ENCODE data around the gene FBXO47.

Gene FBXO47

GRCh38 chr17:38970128-38970527, 2.9 kb upstream of the FBXO47 start:
- H3K9ac ChIP-seq, result no peak overlapping the region
- no peak overlapping the region for H3K4me3 ChIP-seq (IDR thresholded peaks at IDR 0.05; ENCODE audit: insufficient read depth, low read depth, low read length)
- H3K4me2 ChIP-seq, result no peak overlapping the region
- no peaks in the 10 kb centered on the region for H3K4me1 ChIP-seq (ENCODE audit: low read depth, poor library complexity, severe bottlenecking)
- TF ChIP-seq, protein P1, sequence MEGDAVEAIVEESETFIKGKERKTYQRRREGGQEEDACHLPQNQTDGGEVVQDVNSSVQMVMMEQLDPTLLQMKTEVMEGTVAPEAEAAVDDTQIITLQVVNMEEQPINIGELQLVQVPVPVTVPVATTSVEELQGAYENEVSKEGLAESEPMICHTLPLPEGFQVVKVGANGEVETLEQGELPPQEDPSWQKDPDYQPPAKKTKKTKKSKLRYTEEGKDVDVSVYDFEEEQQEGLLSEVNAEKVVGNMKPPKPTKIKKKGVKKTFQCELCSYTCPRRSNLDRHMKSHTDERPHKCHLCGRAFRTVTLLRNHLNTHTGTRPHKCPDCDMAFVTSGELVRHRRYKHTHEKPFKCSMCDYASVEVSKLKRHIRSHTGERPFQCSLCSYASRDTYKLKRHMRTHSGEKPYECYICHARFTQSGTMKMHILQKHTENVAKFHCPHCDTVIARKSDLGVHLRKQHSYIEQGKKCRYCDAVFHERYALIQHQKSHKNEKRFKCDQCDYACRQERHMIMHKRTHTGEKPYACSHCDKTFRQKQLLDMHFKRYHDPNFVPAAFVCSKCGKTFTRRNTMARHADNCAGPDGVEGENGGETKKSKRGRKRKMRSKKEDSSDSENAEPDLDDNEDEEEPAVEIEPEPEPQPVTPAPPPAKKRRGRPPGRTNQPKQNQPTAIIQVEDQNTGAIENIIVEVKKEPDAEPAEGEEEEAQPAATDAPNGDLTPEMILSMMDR (conservative IDR thresholded peaks at IDR 0.05; ENCODE audit: low read depth, low read length), result 0 out of 2 replicates have a peak, but pooled peaks have one; percentile 17
- H3K36me3 ChIP-seq (ENCODE audit: insufficient read depth), result no peaks in the 10 kb centered on the region
- H3K79me2 ChIP-seq (ENCODE audit: insufficient read depth, low read depth), result no peaks in the 10 kb centered on the region
- no peak overlapping the region for H2AFZ ChIP-seq (ENCODE audit: low read depth)
- H3K27ac ChIP-seq, result no peak overlapping the region
- H4K20me1 ChIP-seq (ENCODE audit: insufficient read depth), result no peaks in the 10 kb centered on the region
- no peaks in the 10 kb centered on the region for H3K27me3 ChIP-seq (ENCODE audit: insufficient read depth, low read depth)

- no peak overlapping the region for H3K4me3 ChIP-seq (IDR thresholded peaks at IDR 0.05; ENCODE audit: insufficient read depth, low read depth, low read length)
- H3K27ac ChIP-seq, result no peak overlapping the region
- H3K4me2 ChIP-seq, result no peak overlapping the region
- no peaks in the 10 kb centered on the region for H3K36me3 ChIP-seq (ENCODE audit: insufficient read depth)
- H3K9ac ChIP-seq, result no peak overlapping the region
- TF ChIP-seq, protein P1 (conservative IDR thresholded peaks at IDR 0.05; ENCODE audit: low read depth, low read length), result no peak
- H4K20me1 ChIP-seq (ENCODE audit: insufficient read depth), result no peaks in the 10 kb centered on the region
- H3K4me1 ChIP-seq (ENCODE audit: low read depth, poor library complexity, severe bottlenecking), result no peaks in the 10 kb centered on the region
- H3K27me3 ChIP-seq (ENCODE audit: insufficient read depth, low read depth), result no peaks in the 10 kb centered on the region
- H2AFZ ChIP-seq (ENCODE audit: low read depth), result no peak overlapping the region
- H3K79me2 ChIP-seq (ENCODE audit: insufficient read depth, low read depth), result no peaks in the 10 kb centered on the region
Measured at GRCh38 chr17:38969281-38969680, 2.1 kb upstream of the FBXO47 start.

DNA sequence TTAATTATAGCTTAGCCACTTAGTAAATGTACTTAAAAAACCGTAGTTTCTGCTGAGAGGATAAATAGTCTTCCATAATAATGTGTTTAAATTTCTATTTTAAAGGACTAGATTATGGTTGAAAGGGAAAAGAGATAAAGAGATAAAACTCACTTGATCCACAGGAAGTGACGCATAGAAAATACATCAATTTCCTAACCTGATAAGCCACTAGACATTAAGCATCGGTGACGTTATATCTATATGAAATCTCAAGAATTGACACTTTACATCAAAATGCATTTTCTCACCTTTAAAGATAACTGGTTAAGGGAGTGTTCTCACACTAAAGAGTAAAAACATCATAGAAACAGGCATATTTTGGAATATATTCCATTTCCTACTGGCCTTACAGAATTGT, 5.8 kb downstream of the FBXO47 start:
- TF ChIP-seq, protein P1 (conservative IDR thresholded peaks at IDR 0.05; ENCODE audit: low read depth, low read length), result no peak
- no peaks in the 10 kb centered on the region for H3K36me3 ChIP-seq (ENCODE audit: insufficient read depth)
- H3K79me2 ChIP-seq (ENCODE audit: insufficient read depth, low read depth), result no peaks in the 10 kb centered on the region
- no peak overlapping the region for H3K4me2 ChIP-seq
- H3K9ac ChIP-seq, result no peak overlapping the region
- no peak overlapping the region for H2AFZ ChIP-seq (ENCODE audit: low read depth)
- no peaks in the 10 kb centered on the region for H3K27me3 ChIP-seq (ENCODE audit: insufficient read depth, low read depth)
- H4K20me1 ChIP-seq (ENCODE audit: insufficient read depth), result no peaks in the 10 kb centered on the region
- H3K4me3 ChIP-seq (IDR thresholded peaks at IDR 0.05; ENCODE audit: insufficient read depth, low read depth, low read length), result no peak overlapping the region
- no peak overlapping the region for H3K27ac ChIP-seq
- H3K4me1 ChIP-seq (ENCODE audit: low read depth, poor library complexity, severe bottlenecking), result no peaks in the 10 kb centered on the region

DNA sequence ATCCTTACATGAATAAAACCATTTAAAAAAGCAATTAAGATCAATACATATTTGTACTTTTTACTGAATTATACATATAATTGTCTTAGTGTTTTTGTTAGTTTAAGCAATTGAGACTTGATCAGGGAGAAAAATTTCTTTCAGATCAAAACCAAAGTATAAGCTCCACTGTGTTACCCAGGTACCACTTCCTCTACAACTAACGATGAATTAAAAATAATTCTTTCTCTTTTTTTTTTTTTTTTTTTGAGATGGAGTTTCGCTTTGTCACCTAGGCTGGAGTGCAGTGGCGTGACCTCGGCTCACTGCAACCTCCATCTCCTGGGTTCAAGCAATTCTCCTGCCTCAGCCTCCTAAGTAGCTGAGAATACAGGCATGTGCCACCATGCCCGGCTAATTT, 6.8 kb downstream of the FBXO47 start:
- no peak overlapping the region for H2AFZ ChIP-seq (ENCODE audit: low read depth)
- H3K4me2 ChIP-seq, result no peak overlapping the region
- TF ChIP-seq, protein P1 (conservative IDR thresholded peaks at IDR 0.05; ENCODE audit: low read depth, low read length), result no peak
- H3K9ac ChIP-seq, result no peak overlapping the region
- H3K79me2 ChIP-seq (ENCODE audit: insufficient read depth, low read depth), result no peaks in the 10 kb centered on the region
- no peaks in the 10 kb centered on the region for H3K36me3 ChIP-seq (ENCODE audit: insufficient read depth)
- H3K27me3 ChIP-seq (ENCODE audit: insufficient read depth, low read depth), result no peaks in the 10 kb centered on the region
- no peaks in the 10 kb centered on the region for H3K4me1 ChIP-seq (ENCODE audit: low read depth, poor library complexity, severe bottlenecking)
- H3K4me3 ChIP-seq (IDR thresholded peaks at IDR 0.05; ENCODE audit: insufficient read depth, low read depth, low read length), result no peak overlapping the region
- no peak overlapping the region for H3K27ac ChIP-seq
- no peaks in the 10 kb centered on the region for H4K20me1 ChIP-seq (ENCODE audit: insufficient read depth)
